K562 (cell line): ENCODE measurements around the gene TSC22D1. TPM values are rescaled to one million over a fixed set of nuclear protein-coding genes. Genes with fewer than 3 reads are reported as not detected.

Experiments
- ATAC-seq: fragments of 200-7000 bp; cut with Tn5 transposase; 3 replicates; pipeline ENCODE4 v1.9.1; 2020; ENCODE audit warnings: moderate library complexity
- BruUV-seq: library from RNA; stranded (reverse); fragments of 400-500 nt; replicated peaks from 2 replicates; lab custom pipeline; 2021; lab: Mats Ljungman, UMichigan
- CTCF ChIA-PET: fragments of 300-600 bp; formaldehyde crosslinking; extraction: SDS; loops from one replicate; lab custom pipeline; 2021; ENCODE audit warnings: low intra/inter-chr PET ratio; lab: Yijun Ruan, JAX
- POLR2A ChIA-PET: fragments of 300-600, 350-650 bp; sonication (Branson Sonifier 250); formaldehyde crosslinking; extraction: SDS; loops from one replicate; lab custom pipeline; 2021; ENCODE audit warnings: antibody characterized with exemption, inconsistent platforms; lab: Yijun Ruan, JAX
- DNase-seq, 4 experiments: peaks; one replicate each; pipeline versions ENCODE4 v3.0.0 to v3.0.0-alpha.2; 2011 to 2018; ENCODE audit warnings: low spot score in 3 of 4, mixed read lengths in 3 of 4; ENCODE audit errors: extremely low read depth in 1 of 4
- FAIRE-seq: peaks from 2 replicates; lab custom pipeline; 2011; peaks lifted over from hg19 to GRCh38; lab: Jason Lieb, UNC
- H2AFZ ChIP-seq: 2 replicates; pipeline ENCODE4 v1.6.0; 2011; ENCODE audit warnings: low read depth, low read length, control low read depth, inconsistent platforms
- H3K27ac ChIP-seq: fragments of 200-600 bp; 3 replicates; pipeline ENCODE4 v1.8.0; 2011; ENCODE audit warnings: low read depth, mild to moderate bottlenecking, control low read depth, inconsistent platforms, low read length, moderate library complexity, mixed read lengths; ENCODE audit errors: extremely low read depth
- H3K27me3 ChIP-seq, 2 experiments: fragments of 300-600 bp in 1 of 2; 2 replicates in 1 of 2; 3 replicates in 1 of 2; pipeline versions ENCODE4 v1.6.0 to v1.8.0; 2011; ENCODE audit warnings: inconsistent platforms in 2 of 2, low read length in 2 of 2, mild to moderate bottlenecking in 1 of 2, mixed read lengths in 1 of 2, moderate library complexity in 1 of 2; ENCODE audit not compliant: control insufficient read depth in 2 of 2, insufficient read depth in 2 of 2
- H3K36me3 ChIP-seq: fragments of 300-600 bp; 3 replicates; pipeline ENCODE4 v1.8.0; 2011; ENCODE audit warnings: mild to moderate bottlenecking, low read length, inconsistent platforms; ENCODE audit not compliant: control insufficient read depth, insufficient read depth
- H3K4me1 ChIP-seq, 2 experiments: fragments of 200-600 bp in 1 of 2; replicated peaks in 1 of 2; 2 replicates in 1 of 2; 3 replicates in 1 of 2; pipeline versions ENCODE4 v1.5.1 to v1.8.0; 2011; ENCODE audit warnings: inconsistent platforms in 2 of 2, low read length in 2 of 2, mild to moderate bottlenecking in 1 of 2, mixed read lengths in 1 of 2, moderate library complexity in 1 of 2; ENCODE audit not compliant: control insufficient read depth in 2 of 2, insufficient read depth in 2 of 2
- H3K4me2 ChIP-seq: 2 replicates; pipeline ENCODE4 v1.6.1; 2011; ENCODE audit warnings: low read length, control low read depth, inconsistent platforms, mixed read lengths; ENCODE audit not compliant: insufficient read depth
- H3K4me3 ChIP-seq: fragments of 200-600 bp; sonication (generic), shearing (Covaris generic); 2 replicates; pipeline ENCODE4 v1.5.1; 2016; ENCODE audit warnings: control low read depth, inconsistent platforms
- H3K79me2 ChIP-seq: fragments of 200-600 bp; 3 replicates; pipeline ENCODE4 v1.8.0; 2011; ENCODE audit warnings: low read length, inconsistent platforms; ENCODE audit not compliant: control insufficient read depth, insufficient read depth
- H3K9ac ChIP-seq, 2 experiments: 2 replicates each; pipeline versions ENCODE4 v1.6.0 to v1.6.1; 2011; ENCODE audit warnings: low read depth in 2 of 2, low read length in 2 of 2, control low read depth in 1 of 2, inconsistent platforms in 1 of 2, mild to moderate bottlenecking in 1 of 2, mixed read lengths in 1 of 2; ENCODE audit not compliant: insufficient read depth in 1 of 2
- H3K9me1 ChIP-seq: one replicate; pipeline ENCODE4 v1.6.0; 2011; ENCODE audit warnings: inconsistent platforms, mild to moderate bottlenecking, low read length, moderate library complexity; ENCODE audit not compliant: control insufficient read depth, insufficient read depth
- H3K9me3 ChIP-seq: replicated peaks from 2 replicates; pipeline ENCODE4 v1.5.1; 2011; ENCODE audit warnings: low read depth, low read length, inconsistent platforms; ENCODE audit not compliant: control insufficient read depth, insufficient read depth
- H4K20me1 ChIP-seq: replicated peaks from 2 replicates; pipeline ENCODE4 v1.6.1; 2011; ENCODE audit warnings: low read length, inconsistent platforms, mixed read lengths; ENCODE audit not compliant: control insufficient read depth, insufficient read depth
- MAFG ChIP-seq: fragments of 450-650 bp; conservative IDR thresholded peaks from 2 replicates; pipeline ENCODE4 v1.6.1; 2016; ENCODE audit warnings: missing genetic modification characterization, missing compliant biosample characterization
- SMAD4 ChIP-seq: fragments of 250-450 bp; sonication (Bioruptor Pico); conservative IDR thresholded peaks from 2 replicates; pipeline ENCODE4 v1.8.0; 2021; ENCODE audit warnings: inconsistent platforms, mild to moderate bottlenecking, moderate library complexity
- SMARCA4 ChIP-seq: fragments of 450-650 bp; IDR thresholded peaks from 2 replicates; pipeline ENCODE4 v1.6.1; 2016
- WGBS: fragments of 100-300 bp; shearing (Covaris generic); methylation state at CpG from one replicate; pipeline ENCODE4 v1.1.6; 2016; ENCODE audit warnings: low coverage, mixed read lengths; ENCODE audit not compliant: insufficient coverage; ENCODE audit errors: missing lambda C conversion rate; 5-methylcytosine and 5-hydroxymethylcytosine counted together
- in situ Hi-C: fragments of 300-500 bp; cut with MboI; formaldehyde crosslinking; loops from 4 replicates; pipeline ENCODE4 v1.15.0; 2018; ENCODE audit warnings: inconsistent platforms, mixed read lengths
- intact Hi-C: fragments of 100-400 bp; cut with micrococcal nuclease; formaldehyde crosslinking; loops from 2 replicates; pipeline ENCODE4 v1.14.2; 2022
- polyA plus RNA-seq, 8 experiments: library from polyadenylated mRNA; depleted of rRNA in 4 of 8; stranded (reverse) in 5 of 8; unstranded in 3 of 8; fragments of >200 nt; fragmentation: Nextera tagmentation in 2 of 8; fragmentation: Illumina TruSeq in 1 of 8; extraction: Ambion mirVana in 2 of 8; extraction: Trizol in 1 of 8; gene quantifications; 2 replicates each; pipeline versions ENCODE4 v1.2.1 to v1.2.3, GENCODE V29; 2011 to 2014; ENCODE audit warnings: inconsistent platforms in 1 of 8, missing spikeins in 1 of 8
- total RNA-seq, 7 experiments: library from RNA; depleted of rRNA in 6 of 7; stranded (reverse); fragments of >200 nt in 6 of 7; fragmentation: Illumina TruSeq in 2 of 7; extraction: Trizol in 2 of 7; gene quantifications; 2 replicates each; pipeline versions ENCODE4 v1.2.1 to v1.2.3, GENCODE V29; 2011 to 2021; ENCODE audit warnings: low replicate concordance in 1 of 7
- TF ChIP-seq, protein P1 (sequence below): fragments of 450-650 bp; conservative IDR thresholded peaks from 2 replicates; pipeline ENCODE4 v1.6.1; 2016; ENCODE audit warnings: missing genetic modification characterization, low read depth, mild to moderate bottlenecking, control low read depth, missing compliant biosample characterization
- TF ChIP-seq, protein P2 (sequence below): fragments of 250-450 bp; sonication (Bioruptor Pico); IDR thresholded peaks from 2 replicates; pipeline ENCODE4 v1.8.0; 2021; ENCODE audit warnings: moderate library complexity, mild to moderate bottlenecking, inconsistent platforms

TSC22D1 gene
- total and polyA plus RNA-seq, 9 of the 15 experiments (the other 6 are each of a cell fraction or from before 2014, with no cell fraction given) = 2.6 to 19.8 (median 8.4) TPM

DNA sequence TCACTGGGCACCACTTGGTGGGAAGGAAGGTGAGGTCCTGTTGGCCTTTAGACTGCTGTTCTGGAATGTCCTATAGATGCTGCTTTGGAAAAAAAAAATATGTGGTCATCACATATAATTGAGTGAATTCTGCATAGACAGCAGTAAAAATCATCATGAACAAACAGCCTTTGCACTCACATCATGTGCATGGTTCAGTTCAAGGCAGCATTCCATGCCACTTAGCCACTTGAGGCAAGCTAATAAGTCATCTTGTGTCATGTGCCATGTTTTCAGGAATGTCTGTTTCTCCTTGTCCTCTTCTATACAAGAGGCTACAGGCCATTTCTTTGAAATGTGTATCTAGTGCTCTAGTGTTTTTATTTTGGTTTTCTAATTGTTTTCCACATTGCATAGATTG, 43.9 kb upstream of the TSC22D1 start:
- in situ Hi-C loops = no loop called here

DNA sequence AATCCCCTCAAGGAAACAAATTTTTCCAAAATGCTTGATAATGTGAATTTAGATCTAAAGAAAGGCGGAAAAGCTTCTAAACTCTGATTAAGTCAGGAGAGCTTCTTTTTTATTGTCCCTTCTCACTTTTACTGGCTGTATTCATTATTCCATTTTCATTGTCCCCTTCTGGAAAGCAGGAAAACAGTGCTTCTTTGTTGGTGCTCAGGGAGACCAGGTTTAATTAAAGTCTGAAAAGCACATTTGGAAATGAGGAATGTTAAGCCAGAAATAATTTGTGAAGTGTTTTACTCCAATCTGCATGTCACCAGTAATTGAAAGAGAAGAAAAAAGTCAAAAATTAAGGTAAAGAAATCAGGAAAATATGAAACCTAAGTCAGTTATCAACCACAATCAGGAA, 43.5 kb upstream of the TSC22D1 start:
- intact Hi-C loops (no loop called here), in situ Hi-C loops (no loop called here)
- ChIA-PET POLR2A (no interaction called here), CTCF (no interaction called here)
- 0% methylated on average over 1 of the region's 1 CpG for WGBS
- no peaks in the 10 kb centered on the region for H4K20me1 ChIP-seq
- H2AFZ ChIP-seq = no peak overlapping the region
- H3K9me1 ChIP-seq = no peaks in the 10 kb centered on the region
- H3K27me3 ChIP-seq = no peaks in the 10 kb centered on the region; a peak in 2 of 5 replicates
- no peak overlapping the region for H3K4me3 ChIP-seq
- FAIRE-seq = no peak
- no peaks in the 10 kb centered on the region for H3K9me3 ChIP-seq
- H3K4me2 ChIP-seq = no peak overlapping the region
- no TSS peak for BruUV-seq
- no peak overlapping the region for H3K27ac ChIP-seq
- no peak for DNase-seq
- no peaks in the 10 kb centered on the region for H3K36me3 ChIP-seq
- no peak overlapping the region for H3K9ac ChIP-seq
- no peaks in the 10 kb centered on the region for H3K4me1 ChIP-seq
- ATAC-seq = no peak
- no peaks in the 10 kb centered on the region for H3K79me2 ChIP-seq

More for the DNA sequence above, 43.9 kb upstream of the TSC22D1 start:
- BruUV-seq = no TSS peak
- intact Hi-C loops = no loop called here
- Histone ChIP-seq H3K36me3 (no peaks in the 10 kb centered on the region), H3K27ac (no peak overlapping the region), H3K4me2 (no peak overlapping the region), H3K9me3 (no peaks in the 10 kb centered on the region), H3K27me3 (no peaks in the 10 kb centered on the region; a peak in 2 of 5 replicates), H4K20me1 (no peaks in the 10 kb centered on the region), H3K4me1 (no peaks in the 10 kb centered on the region), H3K9ac (no peak overlapping the region)
- ChIA-PET CTCF (no interaction called here), POLR2A (no interaction called here)
- FAIRE-seq = no peak
- DNase-seq = no peak
- TF ChIP-seq, protein P1, sequence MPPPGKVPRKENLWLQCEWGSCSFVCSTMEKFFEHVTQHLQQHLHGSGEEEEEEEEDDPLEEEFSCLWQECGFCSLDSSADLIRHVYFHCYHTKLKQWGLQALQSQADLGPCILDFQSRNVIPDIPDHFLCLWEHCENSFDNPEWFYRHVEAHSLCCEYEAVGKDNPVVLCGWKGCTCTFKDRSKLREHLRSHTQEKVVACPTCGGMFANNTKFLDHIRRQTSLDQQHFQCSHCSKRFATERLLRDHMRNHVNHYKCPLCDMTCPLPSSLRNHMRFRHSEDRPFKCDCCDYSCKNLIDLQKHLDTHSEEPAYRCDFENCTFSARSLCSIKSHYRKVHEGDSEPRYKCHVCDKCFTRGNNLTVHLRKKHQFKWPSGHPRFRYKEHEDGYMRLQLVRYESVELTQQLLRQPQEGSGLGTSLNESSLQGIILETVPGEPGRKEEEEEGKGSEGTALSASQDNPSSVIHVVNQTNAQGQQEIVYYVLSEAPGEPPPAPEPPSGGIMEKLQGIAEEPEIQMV = no peak
- TF ChIP-seq MAFG (tag) (no peak), SMARCA4 (no peak), SMAD4 (CRISPR knock-in tag) (no peak)
- TF ChIP-seq, protein P2, sequence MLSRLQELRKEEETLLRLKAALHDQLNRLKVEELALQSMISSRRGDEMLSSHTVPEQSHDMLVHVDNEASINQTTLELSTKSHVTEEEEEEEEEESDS (CRISPR knock-in tag) = no peak
- TF ChIP-seq, all 486 proteins: peak for 0
- no peaks in the 10 kb centered on the region for H3K9me1 ChIP-seq
- no peak overlapping the region for H2AFZ ChIP-seq
- ATAC-seq = no peak
- no peak overlapping the region for H3K4me3 ChIP-seq
- H3K79me2 ChIP-seq = no peaks in the 10 kb centered on the region
